ENCODE measurements around the gene TMEM129.
"Not testable (repeated sequence)": the region's sequence is repeated elsewhere in the genome, so short reads cannot be mapped to it uniquely, and the experiment has no call there.

Gene TMEM129

DNA sequence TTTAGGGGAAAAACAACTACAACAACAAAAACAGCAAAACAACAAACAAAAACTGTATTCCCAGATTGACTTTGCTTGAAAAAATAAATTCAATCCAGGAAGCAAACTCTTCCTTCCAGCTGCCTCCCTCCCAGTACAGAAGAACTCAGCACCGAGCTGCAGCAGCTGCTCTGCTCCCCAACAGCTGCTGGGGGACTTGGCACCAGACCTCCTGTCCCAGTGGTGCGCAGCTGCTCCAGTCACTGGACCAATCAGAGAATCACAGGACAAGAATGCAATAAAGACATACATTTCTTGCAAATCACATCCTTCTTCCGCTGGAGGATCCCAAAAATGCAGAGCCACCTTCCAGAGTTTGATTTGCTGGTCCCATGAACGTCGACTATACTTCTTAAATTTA, 25.2 kb downstream of the TMEM129 start:
- DNase-seq (ENCODE audit: low read depth, low spot score) = no peak

DNA sequence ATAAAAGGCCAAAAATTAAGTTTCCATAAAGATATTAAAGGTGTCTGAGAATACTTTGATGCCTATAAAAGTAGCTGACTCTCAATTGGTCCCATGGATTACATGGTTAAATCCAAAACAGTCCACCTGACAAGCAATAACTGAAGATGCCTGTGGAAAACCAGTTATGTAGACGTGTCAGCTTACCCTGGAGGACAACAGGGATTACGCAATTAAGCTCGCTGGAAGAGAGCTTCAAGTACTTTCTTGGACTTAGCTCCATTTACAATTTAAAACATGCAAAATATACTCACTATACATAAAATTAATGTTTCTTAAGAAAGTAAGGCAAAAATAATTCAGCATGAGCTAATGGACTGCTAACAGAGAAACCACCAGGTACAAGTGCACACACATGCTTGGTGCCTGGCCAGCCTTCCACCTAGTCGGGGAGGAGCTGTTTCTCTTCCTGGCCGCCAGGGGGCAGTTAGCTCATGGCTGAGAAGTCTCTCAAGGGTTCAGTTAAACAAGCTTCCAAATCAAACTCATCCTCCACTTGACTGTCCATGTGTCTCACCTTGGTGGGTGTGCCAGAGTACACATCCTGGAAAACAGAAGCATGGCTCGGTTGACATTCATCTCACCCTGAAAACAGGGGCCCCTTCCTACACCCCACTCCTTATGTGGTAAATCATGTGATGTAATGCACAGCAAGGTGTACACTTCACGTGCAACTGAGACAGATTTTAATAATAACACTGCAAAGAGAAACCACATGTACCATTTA, 27.8 kb downstream of the TMEM129 start:
- DNase-seq (ENCODE audit: low read depth, low spot score) = peak; percentile 63

DNA sequence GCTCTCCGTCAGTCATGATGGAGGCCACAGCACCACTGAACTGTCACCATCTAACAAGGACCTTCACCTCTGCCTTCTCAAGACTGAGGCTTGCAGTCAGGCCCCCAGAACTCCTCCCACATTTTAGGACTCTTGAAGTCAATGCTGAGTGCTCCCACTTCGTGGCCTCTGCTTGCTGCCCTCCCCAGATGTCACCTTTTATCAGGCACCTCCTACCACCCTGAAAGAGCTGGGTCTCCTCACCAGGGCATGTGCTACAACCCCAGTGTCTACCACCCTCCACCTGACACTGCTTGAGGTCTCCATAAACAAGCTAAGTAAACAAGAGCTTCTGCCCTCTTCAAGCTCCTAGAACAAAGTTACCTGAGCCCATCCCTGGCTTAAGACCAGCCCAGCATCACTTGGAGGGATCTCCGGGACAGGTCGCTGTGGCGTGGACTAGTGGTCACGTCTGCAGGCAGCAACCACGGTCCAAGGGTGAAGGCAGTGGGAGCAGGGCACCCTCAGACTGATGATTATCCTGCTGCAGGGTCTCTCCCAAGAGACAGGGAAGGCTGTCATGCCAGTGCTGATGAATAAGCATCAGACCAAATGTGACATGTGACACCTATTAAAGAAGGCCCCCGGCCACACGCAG, 29.3 kb downstream of the TMEM129 start:
- no peak for DNase-seq (ENCODE audit: low read depth, low spot score)

GRCh38 chr4:1690698-1691097, 30.4 kb downstream of the TMEM129 start:
- no peak for DNase-seq (ENCODE audit: low read depth, low spot score)

DNA sequence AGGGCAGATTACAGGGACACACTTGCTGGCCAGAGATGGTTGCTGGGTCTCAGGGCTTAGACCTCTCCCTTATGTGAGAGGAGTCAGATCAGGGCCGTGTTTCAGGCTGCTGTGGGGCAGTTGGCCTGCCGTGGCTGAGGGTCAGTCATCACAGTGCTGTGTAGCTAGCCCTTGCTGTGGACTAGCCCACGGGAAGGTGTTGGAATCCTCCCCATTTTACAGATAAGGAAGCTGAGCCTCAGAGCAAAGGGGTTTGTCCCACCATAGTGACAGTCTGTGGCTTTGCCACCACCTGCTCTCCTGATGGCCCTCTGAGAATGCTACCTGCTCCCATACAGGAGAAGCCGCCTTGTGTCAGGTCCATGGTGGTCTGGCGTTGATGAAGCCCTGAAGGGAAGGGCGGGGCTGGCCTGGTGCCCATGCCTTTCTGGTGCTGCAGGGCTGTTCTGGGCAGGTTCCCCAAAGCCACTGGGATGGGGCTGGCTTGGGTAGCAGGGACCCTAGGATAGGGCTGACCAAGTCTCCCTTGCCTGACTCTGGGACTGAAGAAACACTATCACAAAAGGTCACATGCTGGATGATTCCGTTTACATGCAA, 34.6 kb downstream of the TMEM129 start:
- no peak for DNase-seq (ENCODE audit: low read depth, low spot score)

DNA sequence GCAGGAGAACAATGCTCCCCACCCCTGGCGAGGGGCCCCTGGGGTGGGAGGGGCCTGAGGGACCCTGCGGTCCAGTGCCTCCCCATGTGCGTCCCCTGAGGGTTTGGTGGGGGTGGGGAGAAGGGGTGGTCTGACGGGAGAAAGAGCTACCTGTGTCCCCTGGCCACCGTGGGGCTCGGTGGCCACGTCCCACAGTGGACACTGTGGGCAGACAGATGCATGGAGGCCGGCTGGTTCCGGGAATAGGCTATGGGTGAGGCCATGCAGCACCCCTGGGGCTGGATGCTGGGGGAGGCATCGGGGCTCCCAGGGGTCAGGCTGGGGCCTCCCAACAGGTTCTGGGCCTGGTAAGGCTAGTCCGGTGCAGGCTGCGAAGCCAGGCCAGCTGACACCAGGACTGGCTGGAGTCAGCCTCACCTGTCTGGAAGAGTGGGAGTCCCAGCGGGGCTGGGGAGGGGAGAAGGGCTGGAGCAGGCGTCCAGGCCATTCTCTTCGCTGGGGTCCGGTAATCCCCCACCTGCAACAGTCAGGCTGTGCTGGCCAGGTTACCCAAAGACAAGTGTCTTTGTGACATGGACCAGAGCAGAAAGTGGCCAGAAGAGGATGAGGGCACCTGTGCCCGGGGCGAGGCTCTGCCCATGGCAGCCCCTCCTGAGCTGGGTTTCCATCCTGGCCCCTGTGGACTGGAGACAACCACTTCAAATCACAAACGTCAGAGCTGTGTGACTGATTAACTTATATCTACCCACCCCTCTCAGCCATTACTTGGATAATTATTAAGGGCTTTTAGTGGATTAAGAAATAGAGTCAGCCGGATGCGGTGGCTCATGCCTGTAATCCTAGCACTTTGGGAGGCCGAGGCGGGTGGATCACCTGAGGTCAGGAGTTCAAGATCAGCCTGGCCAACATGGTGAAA, 35.6 kb downstream of the TMEM129 start:
- DNase-seq (ENCODE audit: low read depth, low spot score) = no peak

- peak; percentile 81 for DNase-seq (ENCODE audit: low read depth, low spot score)
Measured at GRCh38 chr4:1684506-1685234, 36.5 kb downstream of the TMEM129 start.

DNA sequence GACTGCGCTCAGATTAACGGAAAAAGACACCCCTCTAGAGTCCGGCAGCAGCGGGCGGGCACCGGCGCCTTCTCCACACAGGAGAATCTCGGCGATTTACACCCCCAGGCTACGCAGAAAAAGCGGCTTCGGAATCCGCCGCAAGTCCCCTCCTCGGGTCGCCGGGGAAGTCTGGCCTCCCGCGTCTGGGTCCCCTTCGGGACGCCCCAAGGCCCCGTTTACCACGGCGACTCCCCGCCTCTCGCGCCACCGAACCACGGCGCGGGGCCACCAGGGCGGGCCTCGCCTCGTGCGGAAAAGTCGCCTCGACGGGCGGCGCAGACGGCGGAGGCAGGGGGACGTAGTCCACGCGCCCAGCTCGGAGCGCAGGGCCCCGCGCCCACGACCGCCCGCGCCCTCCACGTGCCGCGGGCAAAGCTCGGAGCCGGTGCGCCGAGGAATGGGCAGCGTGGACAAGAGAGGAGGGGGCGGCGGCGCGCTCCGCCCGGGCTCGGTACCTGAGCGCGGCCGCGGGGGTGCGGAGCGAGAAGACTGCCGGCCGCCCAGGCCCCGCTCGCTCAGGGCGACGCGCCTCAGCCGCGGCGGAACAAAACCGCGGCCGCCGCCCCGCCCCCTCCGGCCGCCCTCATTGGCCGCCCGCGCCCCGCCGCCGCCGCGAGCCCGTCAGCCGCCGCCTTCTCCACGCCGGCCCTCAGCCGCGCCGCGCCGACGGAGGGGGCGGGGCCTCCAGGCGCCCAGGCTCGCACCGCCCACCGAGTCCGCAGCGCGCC, 37.2 kb downstream of the TMEM129 start, which contains the start of gene FAM53A:
Gene FAM53A, minus strand, starts transcription at position 578 of the 770 bp plus-strand sequence. CDS start 15,572 bp downstream, outside the sequence.
- DNase-seq (ENCODE audit: low read depth, low spot score) = no peak

DNA sequence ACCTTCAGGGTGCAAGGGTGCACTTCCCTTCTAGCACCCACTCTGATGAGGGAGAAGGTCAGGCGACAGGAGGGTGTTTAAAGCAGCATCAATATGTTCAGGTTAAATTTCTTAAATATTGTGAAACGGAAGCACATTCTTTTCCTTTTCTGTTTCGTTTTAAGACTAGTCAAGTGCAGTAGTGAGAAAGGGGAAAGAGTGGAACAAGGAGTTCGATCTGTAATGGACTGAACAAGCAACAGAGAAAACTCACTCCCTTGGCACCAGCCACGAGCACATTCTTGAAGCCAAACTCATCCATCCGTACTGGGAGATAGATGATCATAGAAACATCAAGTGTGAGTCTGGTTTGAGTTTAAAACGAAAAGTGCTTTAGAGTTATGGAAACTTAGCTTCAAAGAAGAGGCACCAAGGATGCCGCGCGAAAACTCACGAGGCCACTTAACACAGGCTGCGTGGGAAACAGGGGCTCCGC, 37.8 kb downstream of the TMEM129 start:
- DNase-seq (ENCODE audit: low read depth, low spot score) = no peak

GRCh38 chr4:1682860-1683259, 38.3 kb downstream of the TMEM129 start:
- DNase-seq (ENCODE audit: low read depth, low spot score) = no peak

DNA sequence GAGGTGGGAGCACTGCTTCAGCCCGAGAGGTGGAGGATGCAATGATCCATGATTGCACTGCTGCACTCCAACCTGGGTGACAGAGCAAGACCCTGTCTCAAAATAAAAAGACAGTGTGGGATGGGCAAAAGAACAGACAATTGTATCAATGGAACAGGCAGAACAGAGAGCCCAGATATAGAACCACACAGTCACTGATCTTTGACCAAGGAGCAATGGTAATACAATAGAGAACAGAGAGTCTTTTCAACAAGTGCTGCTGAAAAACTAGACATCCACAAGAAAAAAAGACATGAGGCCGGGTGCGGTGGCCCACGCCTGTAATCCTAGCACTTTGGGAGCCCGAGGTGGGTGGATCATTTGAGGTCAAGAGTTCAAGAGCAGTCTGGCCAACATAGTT, 42.9 kb downstream of the TMEM129 start:
- no peak for DNase-seq (ENCODE audit: low read depth, low spot score)

DNA sequence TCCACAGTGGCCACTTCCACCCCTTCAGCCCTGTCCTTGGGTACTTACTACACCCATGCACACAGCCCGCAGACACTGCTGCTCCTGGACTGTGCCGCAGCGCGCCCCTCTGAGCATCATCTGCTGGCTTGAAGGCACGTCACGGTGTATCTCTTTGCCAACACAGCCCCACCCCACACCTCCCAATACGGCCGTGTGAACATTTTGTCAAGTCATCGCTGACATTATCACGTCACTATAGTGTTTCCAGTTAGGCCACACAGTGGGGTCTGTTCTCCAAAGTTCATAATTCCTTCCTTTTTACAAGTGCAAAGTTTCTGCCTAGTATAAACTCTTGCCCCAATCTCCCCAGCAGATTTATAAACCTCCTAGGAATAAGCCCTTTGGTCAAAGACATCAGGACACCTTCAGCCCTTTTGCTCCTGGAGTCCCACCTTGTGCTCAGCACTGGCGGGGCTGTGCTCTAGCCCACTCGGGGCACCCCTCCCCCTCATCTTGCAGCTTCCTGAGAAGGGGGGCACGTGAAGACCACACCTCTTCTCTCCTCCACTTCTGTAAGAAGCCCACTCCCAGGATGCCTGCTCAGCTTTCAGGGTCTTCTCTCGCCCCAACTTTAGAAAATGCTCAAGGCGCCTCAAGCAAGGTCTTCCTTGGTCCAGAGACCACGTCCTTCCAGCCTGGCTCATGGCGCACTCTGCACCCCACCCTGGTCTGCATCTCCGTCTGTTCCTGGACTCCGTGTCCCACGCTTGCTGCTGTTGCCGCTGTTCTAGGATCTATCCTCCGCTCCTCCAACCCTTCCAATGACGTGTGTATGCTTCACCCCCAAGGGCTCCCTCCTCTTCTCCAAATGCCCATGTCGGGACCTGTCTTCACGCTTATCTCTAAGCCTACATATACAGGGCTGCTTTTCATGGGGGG, 44.3 kb downstream of the TMEM129 start:
- DNase-seq (ENCODE audit: low read depth, low spot score) = no peak

GRCh38 chr4:1675802-1676137, 45.4 kb downstream of the TMEM129 start:
- DNase-seq (ENCODE audit: low read depth, low spot score) = no peak

DNA sequence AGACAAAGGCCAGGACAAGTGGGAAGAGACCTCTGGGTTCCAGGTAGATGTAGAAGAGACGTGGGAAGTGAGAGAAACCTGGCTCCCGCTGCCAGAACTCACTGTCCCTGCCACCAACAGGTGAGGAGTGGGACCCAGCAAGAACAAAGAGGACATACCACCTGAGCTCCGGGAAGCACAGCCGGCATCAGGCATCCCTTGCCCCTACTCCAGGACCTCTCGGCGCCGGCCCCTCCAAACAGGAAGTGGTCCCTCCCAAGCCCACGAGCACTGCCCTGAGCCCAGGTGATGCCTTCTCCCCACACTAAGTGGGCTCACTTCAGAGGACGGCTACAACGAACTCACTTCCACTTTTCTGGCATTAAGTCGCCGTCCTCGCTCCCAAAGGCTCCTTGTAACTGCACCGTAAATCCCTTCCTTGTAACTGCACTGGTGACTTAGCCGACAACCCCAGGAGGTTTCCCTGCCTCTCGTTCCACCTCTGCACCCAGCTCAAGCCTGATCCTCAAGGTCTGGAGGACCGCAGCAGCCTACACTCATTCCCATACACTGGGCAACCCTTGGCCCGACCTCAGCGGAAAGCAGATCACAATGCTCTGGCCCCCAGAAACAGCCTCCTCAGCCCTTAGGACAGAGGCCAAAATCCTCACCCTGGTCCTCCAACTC, 45.9 kb downstream of the TMEM129 start:
- no peak for DNase-seq (ENCODE audit: low read depth, low spot score)

GRCh38 chr4:1674682-1675081, 46.4 kb downstream of the TMEM129 start:
- no peak for DNase-seq (ENCODE audit: low read depth, low spot score)

- DNase-seq (ENCODE audit: low read depth, low spot score) = no peak
Measured at GRCh38 chr4:1673671-1674070, 47.5 kb downstream of the TMEM129 start.

GRCh38 chr4:1671011-1671410, 50.1 kb downstream of the TMEM129 start:
- DNase-seq (ENCODE audit: low read depth, low spot score) = not testable (repeated sequence)

DNA sequence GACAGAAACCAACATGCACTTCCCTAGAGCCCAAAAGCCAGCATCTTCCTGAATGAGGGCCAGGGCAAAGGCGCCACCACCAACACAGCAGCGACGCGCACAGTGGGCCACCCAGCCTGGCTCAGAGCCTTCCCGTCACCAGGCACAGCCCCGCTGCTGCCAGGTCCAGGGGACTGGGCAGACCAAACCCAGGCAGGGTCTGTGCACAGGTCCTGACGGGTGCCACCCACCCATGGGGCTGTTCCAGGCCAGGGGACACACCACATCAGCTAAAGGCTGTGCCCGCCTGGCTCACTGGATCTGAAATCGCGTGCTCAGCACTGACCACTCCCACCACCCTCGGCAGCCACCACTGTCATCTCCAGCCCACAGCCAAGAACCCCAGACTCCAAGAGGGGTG, 50.8 kb downstream of the TMEM129 start:
- no peak for DNase-seq (ENCODE audit: low read depth, low spot score)

GRCh38 chr4:1669850-1670249, 51.3 kb downstream of the TMEM129 start:
- DNase-seq (ENCODE audit: low read depth, low spot score) = no peak

Data from activated CD4-positive, CD25-positive, alpha-beta regulatory T cell treated with anti-CD3 and anti-CD28 coated beads, Interleukin-2, amount 50 U/mL, for 16 hours (primary cell).